Measurements from ENCODE around the gene CCNT2. TPM values are rescaled to one million over a fixed set of nuclear protein-coding genes. Genes with fewer than 3 reads are reported as not detected.

CCNT2 gene
- total and polyA plus RNA-seq, 8 donors = 29.3 to 91.4 (median 83.7) TPM

- Histone ChIP-seq H3K27ac (peak overlapping the region in 1 of 2 donors; percentile 31), H3K36me3 (peaks cover 0 to 69% of the 10 kb centered on the region in 2 donors), H3K4me3 (no peak overlapping the region), H3K27me3 (no peaks in the 10 kb centered on the region), H3K4me1 (peaks cover 0 to 14% of the 10 kb centered on the region in 2 donors), H3K9me3 (no peaks in the 10 kb centered on the region)
- ATAC-seq = no peak
- TF ChIP-seq CTCF (IDR thresholded peaks at IDR 0.05) = no peak
- intact Hi-C loops (cut with DNase I) = no loop called here
- no peak for DNase-seq
Observed at GRCh38 chr2:134943540-134943939, 24.9 kb downstream of the CCNT2 start.

GRCh38 chr2:134944975-134945374, 26.4 kb downstream of the CCNT2 start:
- no peak for DNase-seq
- Histone ChIP-seq H3K9me3 (no peaks in the 10 kb centered on the region), H3K27me3 (no peaks in the 10 kb centered on the region), H3K36me3 (peaks cover 0 to 69% of the 10 kb centered on the region in 2 donors), H3K27ac (no peak overlapping the region), H3K4me1 (peaks cover 0 to 14% of the 10 kb centered on the region in 2 donors), H3K4me3 (no peak overlapping the region)
- intact Hi-C loops (cut with DNase I) = no loop called here
- TF ChIP-seq CTCF (IDR thresholded peaks at IDR 0.05) = no peak
- no peak for ATAC-seq

GRCh38 chr2:134946073-134946472, 27.5 kb downstream of the CCNT2 start:
- intact Hi-C loops (cut with DNase I) = no loop called here
- peaks cover 0 to 69% of the 10 kb centered on the region in 2 donors for H3K36me3 ChIP-seq

GRCh38 chr2:134949981-134950708, 31.5 kb downstream of the CCNT2 start:
- Histone ChIP-seq H3K36me3 (peaks cover 0 to 90% of the 10 kb centered on the region in 2 donors), H3K4me3 (no peak overlapping the region), H3K4me1 (no peaks in the 10 kb centered on the region), H3K27ac (no peak overlapping the region), H3K9me3 (no peaks in the 10 kb centered on the region), H3K27me3 (no peaks in the 10 kb centered on the region)
- DNase-seq (no peak), ATAC-seq (no peak)
- intact Hi-C loops (cut with DNase I) = no loop called here
- TF ChIP-seq CTCF (IDR thresholded peaks at IDR 0.05) = no peak

More at GRCh38 chr2:134946073-134946472, 27.5 kb downstream of the CCNT2 start:
- Histone ChIP-seq H3K27ac (no peak overlapping the region), H3K4me1 (peaks cover 0 to 14% of the 10 kb centered on the region in 2 donors), H3K9me3 (no peaks in the 10 kb centered on the region), H3K4me3 (no peak overlapping the region), H3K27me3 (no peaks in the 10 kb centered on the region)
- ATAC-seq (no peak), DNase-seq (no peak)
- no peak for TF ChIP-seq CTCF (IDR thresholded peaks at IDR 0.05)

- Histone ChIP-seq H3K9me3 (no peaks in the 10 kb centered on the region), H3K27ac (no peak overlapping the region), H3K4me1 (no peaks in the 10 kb centered on the region), H3K36me3 (peaks cover 0 to 95% of the 10 kb centered on the region in 2 donors), H3K27me3 (no peaks in the 10 kb centered on the region), H3K4me3 (no peak overlapping the region)
- intact Hi-C loops (cut with DNase I) = no loop called here
- no peak for TF ChIP-seq CTCF (IDR thresholded peaks at IDR 0.05)
- ATAC-seq = no peak
- DNase-seq = no peak
Observed at GRCh38 chr2:134950886-134951285, 32.3 kb downstream of the CCNT2 start.

Measured in left lung (tissue), 10 donors.